SK-N-SH (cell line): ENCODE data around the gene CCDC178. TPM values are rescaled to one million over a fixed set of nuclear protein-coding genes. Genes with fewer than 3 reads are reported as not detected.
A peak's percentile ranks its signal among the peaks of the same experiment; 100 is the strongest.

Experiments used
- CTCF ChIA-PET: fragments of 300-600, 350-600 bp; formaldehyde crosslinking; extraction: SDS; loops from one replicate; lab custom pipeline; 2021; lab: Yijun Ruan, JAX
- POLR2A ChIA-PET: fragments of 350-600 bp; sonication (Branson Sonifier 250); formaldehyde crosslinking; extraction: SDS; loops from one replicate; lab custom pipeline; 2020; ENCODE audit warnings: antibody characterized with exemption, inconsistent platforms; lab: Yijun Ruan, JAX
- DNase-seq: peaks from one replicate; pipeline ENCODE4 v3.0.0; 2012
- H2AFZ ChIP-seq: fragments of 200-600 bp; sonication (generic); 2 replicates; pipeline ENCODE4 v1.8.1; 2016; ENCODE audit warnings: antibody characterized with exemption, mild to moderate bottlenecking, low read depth
- H3F3A ChIP-seq: fragments of 200-600 bp; sonication (generic); replicated peaks from 2 replicates; pipeline ENCODE3; 2016; ENCODE audit warnings: antibody characterized with exemption, mild to moderate bottlenecking; ENCODE audit not compliant: insufficient read depth
- H3K27ac ChIP-seq, 2 experiments: fragments of 200-500 bp in 1 of 2; fragments of 200-600 bp in 1 of 2; sonication (Bioruptor generic) in 1 of 2; sonication (generic), shearing (Covaris generic) in 1 of 2; 2 replicates each; pipeline versions ENCODE4 v1.5.1 to v1.6.1; 2014 to 2016; ENCODE audit warnings: low read depth in 2 of 2, inconsistent platforms in 1 of 2, low read length in 1 of 2, mild to moderate bottlenecking in 1 of 2, mixed read lengths in 1 of 2
- H3K27me3 ChIP-seq: fragments of 200-600 bp; sonication (generic), shearing (Covaris generic); 2 replicates; pipeline ENCODE4 v1.6.1; 2016; ENCODE audit warnings: mixed run types; ENCODE audit not compliant: insufficient read depth
- H3K36me3 ChIP-seq, 2 experiments: fragments of 200-500 bp in 1 of 2; fragments of 200-600 bp in 1 of 2; sonication (Bioruptor generic) in 1 of 2; sonication (generic) in 1 of 2; replicated peaks in 1 of 2; 2 replicates each; pipeline versions ENCODE3 to v1.5.1; 2014 to 2016; ENCODE audit warnings: low read length in 1 of 2, mild to moderate bottlenecking in 1 of 2; ENCODE audit not compliant: insufficient read depth in 2 of 2, control insufficient read depth in 1 of 2
- H3K4me1 ChIP-seq, 2 experiments: fragments of 200-500 bp in 1 of 2; fragments of 200-600 bp in 1 of 2; sonication (Bioruptor generic) in 1 of 2; sonication (generic), shearing (Covaris generic) in 1 of 2; 2 replicates each; pipeline versions ENCODE4 v1.5.1 to v1.6.1; 2014 to 2016; ENCODE audit warnings: low read depth in 1 of 2, low read length in 1 of 2, mixed run types in 1 of 2; ENCODE audit not compliant: insufficient read depth in 2 of 2, control insufficient read depth in 1 of 2
- H3K4me2 ChIP-seq: fragments of 200-600 bp; sonication (generic), shearing (Covaris generic); 2 replicates; pipeline ENCODE4 v1.6.1; 2017; ENCODE audit warnings: mixed run types
- H3K4me3 ChIP-seq, 2 experiments: fragments of 200-500 bp in 1 of 2; fragments of 200-600 bp in 1 of 2; sonication (Bioruptor generic) in 1 of 2; sonication (generic), shearing (Covaris generic) in 1 of 2; 2 replicates each; pipeline versions ENCODE4 v1.5.1 to v1.8.1; 2014 to 2016; ENCODE audit warnings: low read depth in 2 of 2, inconsistent platforms in 1 of 2, low read length in 1 of 2, mild to moderate bottlenecking in 1 of 2, mixed read lengths in 1 of 2, moderate library complexity in 1 of 2
- H3K79me2 ChIP-seq: fragments of 200-600 bp; sonication (generic); 2 replicates; pipeline ENCODE4 v1.8.1; 2017; ENCODE audit warnings: mild to moderate bottlenecking; ENCODE audit not compliant: insufficient read depth
- H3K9ac ChIP-seq: fragments of 200-600 bp; sonication (generic); 2 replicates; pipeline ENCODE4 v1.6.1; 2017; ENCODE audit warnings: mixed run types
- H3K9me2 ChIP-seq: fragments of 200-600 bp; sonication (generic); 2 replicates; pipeline ENCODE4 v1.6.1; 2017; ENCODE audit warnings: mixed run types
- H3K9me3 ChIP-seq: fragments of 200-600 bp; sonication (generic); 2 replicates; pipeline ENCODE4 v1.6.1; 2017; ENCODE audit warnings: mixed run types, mild to moderate bottlenecking, moderate library complexity
- H4K20me1 ChIP-seq: fragments of 200-600 bp; sonication (generic); 2 replicates; pipeline ENCODE4 v1.6.1; 2017; ENCODE audit warnings: mild to moderate bottlenecking, mixed run types; ENCODE audit not compliant: insufficient read depth
- CHD2 ChIP-seq: fragments of 150-350 bp; IDR thresholded peaks from 2 replicates; pipeline ENCODE4 v1.6.1; 2018; ENCODE audit warnings: low read length; ENCODE audit not compliant: partially characterized antibody
- CTCF ChIP-seq: fragments of 200-600 bp; sonication (generic); IDR thresholded peaks from 2 replicates; pipeline ENCODE4 v1.6.1; 2017; ENCODE audit warnings: antibody characterized with exemption, mild to moderate bottlenecking, moderate library complexity
- ELF1 ChIP-seq: IDR thresholded peaks from 2 replicates; pipeline ENCODE4 v1.4.0; 2012
- EZH2phosphoT487 ChIP-seq: fragments of 200-600 bp; sonication (generic); IDR thresholded peaks from 2 replicates; pipeline ENCODE4 v1.6.1; 2017; ENCODE audit warnings: low read depth, mixed run types, mild to moderate bottlenecking, antibody characterized with exemption, moderate library complexity, borderline replicate concordance
- FOSL2 ChIP-seq: IDR thresholded peaks from 2 replicates; pipeline ENCODE4 v1.4.0; 2012; ENCODE audit warnings: low read depth, mild to moderate bottlenecking, moderate library complexity, borderline replicate concordance
- FOXM1 ChIP-seq: IDR thresholded peaks from 2 replicates; pipeline ENCODE4 v1.4.0; 2012; ENCODE audit warnings: low read depth, mild to moderate bottlenecking
- GABPA ChIP-seq: IDR thresholded peaks from 2 replicates; pipeline ENCODE4 v1.4.0; 2012; ENCODE audit warnings: low read depth, mild to moderate bottlenecking
- GATA2 ChIP-seq: sonication (generic); formaldehyde crosslinking; IDR thresholded peaks from 2 replicates; pipeline ENCODE4 v1.5.0; 2020; ENCODE audit warnings: mild to moderate bottlenecking, missing genetic modification reagents
- IRF3 ChIP-seq: fragments of 150-350 bp; IDR thresholded peaks from 2 replicates; pipeline ENCODE4 v1.6.1; 2016; ENCODE audit warnings: mild to moderate bottlenecking, low read depth, low read length
- MAX ChIP-seq: IDR thresholded peaks from 2 replicates; pipeline ENCODE4 v1.4.0; 2012; ENCODE audit warnings: low read depth
- MEF2A ChIP-seq: IDR thresholded peaks from 2 replicates; pipeline ENCODE4 v1.4.0; 2012; ENCODE audit warnings: low read depth, borderline replicate concordance
- MXI1 ChIP-seq: IDR thresholded peaks from 2 replicates; pipeline ENCODE4 v1.6.1; 2012; ENCODE audit warnings: mild to moderate bottlenecking, low read depth, low read length, improper control_type of control experiment
- NFIC ChIP-seq: IDR thresholded peaks from 2 replicates; pipeline ENCODE4 v1.4.0; 2012; ENCODE audit warnings: borderline replicate concordance
- NRF1 ChIP-seq: IDR thresholded peaks from 2 replicates; pipeline ENCODE4 v1.6.1; 2012; ENCODE audit warnings: low read depth, mild to moderate bottlenecking, low read length
- POLR2AphosphoS5 ChIP-seq: IDR thresholded peaks from 2 replicates; pipeline ENCODE4 v1.6.1; 2012; ENCODE audit warnings: low read depth, low read length
- RAD21 ChIP-seq: IDR thresholded peaks from 2 replicates; pipeline ENCODE4 v1.6.1; 2012; ENCODE audit warnings: mild to moderate bottlenecking, low read length
- RXRA ChIP-seq: IDR thresholded peaks from 2 replicates; pipeline ENCODE4 v1.4.0; 2012; ENCODE audit warnings: low read depth, mild to moderate bottlenecking, borderline replicate concordance
- SIN3A ChIP-seq: IDR thresholded peaks from 2 replicates; pipeline ENCODE4 v1.6.1; 2012; ENCODE audit warnings: low read depth, mild to moderate bottlenecking, low read length, moderate library complexity, borderline replicate concordance
- TCF12 ChIP-seq: IDR thresholded peaks from 2 replicates; pipeline ENCODE4 v1.4.0; 2012
- ZBTB33 ChIP-seq: IDR thresholded peaks from 2 replicates; pipeline ENCODE4 v1.4.0; 2012; ENCODE audit warnings: low read depth, borderline replicate concordance
- WGBS: methylation state at CpG from one replicate; pipeline ENCODE4 v1.1.6; 2017; ENCODE audit warnings: low lambda C conversion rate; 5-methylcytosine and 5-hydroxymethylcytosine counted together
- polyA plus RNA-seq, 3 experiments: library from polyadenylated mRNA; depleted of rRNA; stranded (reverse); fragments of >200 nt; gene quantifications; 2 replicates each; pipeline ENCODE4 v1.2.3, GENCODE V29; 2012

CCDC178 gene
- polyA plus RNA-seq, 1 of the 3 experiments (the other 2 are of a cell fraction), result not detected

GRCh38 chr18:32891797-32892196 is 548.7 kb downstream of the CCDC178 start:
- no peak for DNase-seq
- ChIA-PET POLR2A (no interaction called here), CTCF (no interaction called here)
- no peaks in the 10 kb centered on the region for H3K36me3 ChIP-seq
- H3K4me2 ChIP-seq, result no peak overlapping the region
- WGBS, result 29% methylated on average over 3 of the region's 3 CpGs
- H3K79me2 ChIP-seq, result no peaks in the 10 kb centered on the region
- H3K27me3 ChIP-seq, result no peaks in the 10 kb centered on the region
- no peaks in the 10 kb centered on the region for H3F3A ChIP-seq
- H3K9ac ChIP-seq, result no peak overlapping the region
- no peaks in the 10 kb centered on the region for H3K9me2 ChIP-seq
- no peaks in the 10 kb centered on the region for H4K20me1 ChIP-seq
- H3K27ac ChIP-seq, result no peak overlapping the region
- no peaks in the 10 kb centered on the region for H3K9me3 ChIP-seq
- H3K4me3 ChIP-seq, result no peak overlapping the region
- no peak overlapping the region for H2AFZ ChIP-seq
- TF ChIP-seq ELF1 (no peak), RAD21 (peak; percentile 13; the same call in 1 of the 2 replicates), FOXM1 (no peak), TCF12 (no peak), GABPA (no peak), MEF2A (no peak), SIN3A (no peak), CTCF (no peak)
- TF ChIP-seq, all 33 proteins: peak for 1
- H3K4me1 ChIP-seq, result no peaks in the 10 kb centered on the region

GRCh38 chr18:32891130-32891529 is 549.4 kb downstream of the CCDC178 start:
- CTCF ChIA-PET, result no interaction called here
- WGBS, result 40% methylated on average over 2 of the region's 2 CpGs
- H3K4me3 ChIP-seq, result no peak overlapping the region
- H3K36me3 ChIP-seq, result no peaks in the 10 kb centered on the region
- no peak overlapping the region for H3K4me2 ChIP-seq
- H2AFZ ChIP-seq, result 0 out of 2 replicates have a peak overlapping the region, but pooled peaks have one; percentile 32
- no peaks in the 10 kb centered on the region for H3K9me3 ChIP-seq
- H3K27ac ChIP-seq, result no peak overlapping the region
- no peak for TF ChIP-seq POLR2AphosphoS5
- TF ChIP-seq ZBTB33, result no peak
- TF ChIP-seq MAX, result no peak
- TF ChIP-seq CHD2, result no peak
- no peak for TF ChIP-seq MEF2A
- TF ChIP-seq EZH2phosphoT487, result no peak
- TF ChIP-seq FOXM1, result no peak
- TF ChIP-seq FOSL2, result no peak
- no peak for TF ChIP-seq TCF12
- no peak for TF ChIP-seq MXI1
- no peak for TF ChIP-seq GABPA
- TF ChIP-seq NRF1, result no peak
- no peak for TF ChIP-seq CTCF
- no peak for TF ChIP-seq SIN3A
- no peak for TF ChIP-seq IRF3
- TF ChIP-seq NFIC, result no peak
- TF ChIP-seq GATA2 (CRISPR knock-in tag), result no peak
- no peak for TF ChIP-seq RXRA
- no peaks in the 10 kb centered on the region for H3F3A ChIP-seq
- no peaks in the 10 kb centered on the region for H3K4me1 ChIP-seq
- H3K79me2 ChIP-seq, result no peaks in the 10 kb centered on the region
- POLR2A ChIA-PET, result no interaction called here
- H3K27me3 ChIP-seq, result no peaks in the 10 kb centered on the region
- H4K20me1 ChIP-seq, result no peaks in the 10 kb centered on the region
- no peak overlapping the region for H3K9ac ChIP-seq
- no peak for DNase-seq
- no peaks in the 10 kb centered on the region for H3K9me2 ChIP-seq
